Measurements from ENCODE around the gene PLPP6.

- TF ChIP-seq, protein P1, sequence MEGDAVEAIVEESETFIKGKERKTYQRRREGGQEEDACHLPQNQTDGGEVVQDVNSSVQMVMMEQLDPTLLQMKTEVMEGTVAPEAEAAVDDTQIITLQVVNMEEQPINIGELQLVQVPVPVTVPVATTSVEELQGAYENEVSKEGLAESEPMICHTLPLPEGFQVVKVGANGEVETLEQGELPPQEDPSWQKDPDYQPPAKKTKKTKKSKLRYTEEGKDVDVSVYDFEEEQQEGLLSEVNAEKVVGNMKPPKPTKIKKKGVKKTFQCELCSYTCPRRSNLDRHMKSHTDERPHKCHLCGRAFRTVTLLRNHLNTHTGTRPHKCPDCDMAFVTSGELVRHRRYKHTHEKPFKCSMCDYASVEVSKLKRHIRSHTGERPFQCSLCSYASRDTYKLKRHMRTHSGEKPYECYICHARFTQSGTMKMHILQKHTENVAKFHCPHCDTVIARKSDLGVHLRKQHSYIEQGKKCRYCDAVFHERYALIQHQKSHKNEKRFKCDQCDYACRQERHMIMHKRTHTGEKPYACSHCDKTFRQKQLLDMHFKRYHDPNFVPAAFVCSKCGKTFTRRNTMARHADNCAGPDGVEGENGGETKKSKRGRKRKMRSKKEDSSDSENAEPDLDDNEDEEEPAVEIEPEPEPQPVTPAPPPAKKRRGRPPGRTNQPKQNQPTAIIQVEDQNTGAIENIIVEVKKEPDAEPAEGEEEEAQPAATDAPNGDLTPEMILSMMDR (IDR thresholded peaks at IDR 0.05) = no peak
- no peak for TF ChIP-seq POLR2A (IDR thresholded peaks at IDR 0.05)
Measured at GRCh38 chr9:4630836-4631235, 31.3 kb upstream of the PLPP6 start.

All from thyroid gland (tissue), 4 donors.